A673 (cell line): ENCODE measurements around the gene CDK7. TPM values are rescaled to one million over a fixed set of nuclear protein-coding genes. Genes with fewer than 3 reads are reported as not detected.

Experiments
- BruUV-seq: library from RNA; stranded (reverse); fragments of 400-500 nt; replicated peaks from 2 replicates; lab custom pipeline; 2021; lab: Mats Ljungman, UMichigan
- CTCF ChIA-PET: fragments of 300-600 bp; sonication (Branson Sonifier 250); formaldehyde crosslinking; loops from one replicate; lab custom pipeline; 2022; ENCODE audit warnings: antibody characterized with exemption; lab: Charles Lee
- POLR2A ChIA-PET: fragments of 300-600 bp; sonication (Branson Sonifier 250); formaldehyde crosslinking; loops from one replicate; lab custom pipeline; 2022; ENCODE audit warnings: antibody characterized with exemption; ENCODE audit not compliant: low non-redundant PET; lab: Charles Lee
- DNase-seq: peaks from one replicate; pipeline ENCODE4 v3.0.0-alpha.2; 2015; ENCODE audit warnings: low spot score
- H3K27ac ChIP-seq: fragments of 200-600 bp; sonication (generic); 2 replicates; pipeline ENCODE4 v1.5.1; 2016; ENCODE audit warnings: mixed run types, low read depth, mild to moderate bottlenecking, mixed read lengths, antibody characterized with exemption, low read length; ENCODE audit not compliant: poor library complexity, severe bottlenecking
- H3K27me3 ChIP-seq: fragments of 200-600 bp; sonication (generic); replicated peaks from 2 replicates; pipeline ENCODE4 v1.6.1; 2017; ENCODE audit warnings: mixed run types, low read depth, mild to moderate bottlenecking, mixed read lengths, antibody characterized with exemption, low read length; ENCODE audit not compliant: insufficient read depth, poor library complexity
- H3K36me3 ChIP-seq: fragments of 200-600 bp; sonication (generic); 2 replicates; pipeline ENCODE4 v1.6.1; 2016; ENCODE audit warnings: mixed run types, mild to moderate bottlenecking, mixed read lengths, antibody characterized with exemption, low read length; ENCODE audit not compliant: insufficient read depth, poor library complexity, severe bottlenecking
- H3K4me1 ChIP-seq: fragments of 200-600 bp; sonication (generic); 2 replicates; pipeline ENCODE4 v1.6.1; 2017; ENCODE audit warnings: mixed run types, mild to moderate bottlenecking, mixed read lengths, antibody characterized with exemption, low read length; ENCODE audit not compliant: insufficient read depth, poor library complexity, severe bottlenecking
- H3K4me3 ChIP-seq: fragments of 200-600 bp; sonication (generic); 2 replicates; pipeline ENCODE4 v1.5.1; 2016; ENCODE audit warnings: low read depth, mixed run types, mild to moderate bottlenecking, mixed read lengths, low read length; ENCODE audit not compliant: poor library complexity, severe bottlenecking
- H3K9me3 ChIP-seq: fragments of 200-600 bp; sonication (generic); 2 replicates; pipeline ENCODE4 v1.6.1; 2016; ENCODE audit warnings: mixed run types, low read depth, mild to moderate bottlenecking, mixed read lengths, antibody characterized with exemption, low read length; ENCODE audit not compliant: poor library complexity, severe bottlenecking
- CTCF ChIP-seq: fragments of 300-800, 200-600 bp; sonication (generic); conservative IDR thresholded peaks from 2 replicates; pipeline ENCODE4 v1.5.1; 2017; ENCODE audit warnings: low read depth, mild to moderate bottlenecking, antibody characterized with exemption, low read length, moderate library complexity, mixed read lengths
- EZH2 ChIP-seq: fragments of 200-600 bp; sonication (generic); IDR thresholded peaks from 2 replicates; pipeline ENCODE4 v1.6.1; 2017; ENCODE audit warnings: borderline replicate concordance, low read depth, mild to moderate bottlenecking, mixed read lengths, antibody characterized with exemption, low read length; ENCODE audit not compliant: poor library complexity, severe bottlenecking
- intact Hi-C: fragments of 100-400 bp; cut with micrococcal nuclease; formaldehyde crosslinking; loops from one replicate; pipeline ENCODE4 v1.10.0; 2022; ENCODE audit not compliant: unreplicated experiment
- total RNA-seq: library from RNA; stranded (reverse); gene quantifications from 2 replicates; pipeline ENCODE4 v1.2.3, GENCODE V29; 2021

The CDK7 gene
- total RNA-seq, 1 experiment from 2014 or later: 35.8 TPM

- ChIA-PET CTCF (no interaction called here), POLR2A (no interaction called here)
- no TSS peak for BruUV-seq
- DNase-seq: no peak
- Histone ChIP-seq H3K9me3 (no peaks in the 10 kb centered on the region), H3K27ac (no peak overlapping the region), H3K36me3 (no peaks in the 10 kb centered on the region), H3K4me3 (no peak overlapping the region), H3K4me1 (no peaks in the 10 kb centered on the region), H3K27me3 (no peaks in the 10 kb centered on the region)
- intact Hi-C loops: no loop called here
- TF ChIP-seq EZH2 (no peak), CTCF (no peak)
These were observed 73.4 kb downstream of the CDK7 start for GRCh38 chr5:69308046-69308553.

DNA sequence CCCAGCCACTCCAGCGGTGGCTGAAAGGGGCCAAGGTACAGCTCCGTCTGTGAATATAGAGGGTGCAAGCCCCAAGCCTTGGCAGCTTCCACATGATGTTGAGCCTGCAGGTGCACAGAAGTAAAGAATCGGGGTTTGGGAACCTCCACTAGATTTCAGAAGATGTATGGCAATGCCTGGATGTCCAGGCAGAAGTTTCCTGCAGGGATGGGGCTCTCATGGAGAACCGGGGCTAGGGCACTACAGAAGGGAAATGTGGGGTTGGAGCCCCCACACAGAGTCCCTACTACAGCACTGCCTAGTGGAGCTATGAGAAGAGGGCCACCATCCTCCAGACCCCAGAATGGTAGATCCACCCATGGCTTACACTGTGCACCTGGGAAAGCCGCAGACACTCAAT, 74.7 kb downstream of the CDK7 start:
- Histone ChIP-seq H3K36me3 (no peaks in the 10 kb centered on the region), H3K4me1 (no peaks in the 10 kb centered on the region), H3K9me3 (no peaks in the 10 kb centered on the region), H3K27ac (no peak overlapping the region), H3K27me3 (no peaks in the 10 kb centered on the region), H3K4me3 (no peak overlapping the region)
- ChIA-PET CTCF (no interaction called here), POLR2A (no interaction called here)
- no peak for DNase-seq
- BruUV-seq: no TSS peak
- TF ChIP-seq EZH2 (no peak), CTCF (no peak)
- intact Hi-C loops: no loop called here

DNA sequence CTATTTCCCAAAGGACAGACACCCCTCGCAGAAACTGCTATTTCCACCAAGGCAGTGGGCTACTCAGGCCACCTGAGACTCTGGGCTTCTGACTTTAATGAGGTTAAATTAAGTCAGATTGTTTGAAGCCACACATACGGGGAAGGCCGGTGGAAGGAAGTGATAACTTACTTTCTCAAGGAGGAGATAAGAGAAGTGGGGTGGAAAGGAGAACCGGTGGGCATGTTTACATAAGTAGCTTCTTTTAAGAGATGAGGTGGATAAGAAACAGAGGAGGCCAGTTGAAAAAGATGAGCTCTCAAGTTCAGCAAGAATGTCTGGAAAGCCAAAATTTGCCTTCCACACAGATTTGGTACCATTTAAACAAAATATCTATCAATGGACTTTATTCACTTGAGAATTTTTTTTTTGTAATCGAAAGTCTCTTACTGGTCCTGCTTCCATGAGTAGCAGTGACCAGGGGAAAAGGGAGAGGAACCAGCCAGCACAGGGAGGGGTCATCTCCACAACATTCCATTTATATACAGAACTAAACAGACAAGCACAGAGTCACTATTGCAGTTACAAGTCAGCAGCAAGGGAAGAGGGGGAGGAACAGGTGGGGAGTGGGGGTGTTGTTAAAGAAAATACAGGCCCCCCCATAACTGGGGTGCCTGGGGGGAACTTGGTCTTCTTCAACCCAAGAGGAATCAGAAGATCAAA, 77.9 kb downstream of the CDK7 start:
- BruUV-seq: no TSS peak
- Histone ChIP-seq H3K36me3 (no peaks in the 10 kb centered on the region), H3K9me3 (no peaks in the 10 kb centered on the region), H3K4me1 (no peaks in the 10 kb centered on the region), H3K27ac (no peak overlapping the region), H3K27me3 (no peaks in the 10 kb centered on the region), H3K4me3 (no peak overlapping the region)
- intact Hi-C loops: no loop called here
- DNase-seq: no peak
- no peak for TF ChIP-seq CTCF
- TF ChIP-seq EZH2: no peak
- ChIA-PET POLR2A (no interaction called here), CTCF (no interaction called here)
